ENCODE data around the gene MED12L.

- TF ChIP-seq CTCF (IDR thresholded peaks at IDR 0.05) (no peak), POLR2A (IDR thresholded peaks at IDR 0.05) (no peak)
These were observed 307.8 kb downstream of the MED12L start for GRCh38 chr3:151393146-151393830.

Data from ovary (tissue), 3 donors.